ENCODE data around the gene HIRA. TPM values are rescaled to one million over a fixed set of nuclear protein-coding genes. Genes with fewer than 3 reads are reported as not detected.
"Not testable (repeated sequence)": the region's sequence is repeated elsewhere in the genome, so short reads cannot be mapped to it uniquely, and the experiment has no call there.

Gene HIRA
- total RNA-seq, 1 experiment from 2014 or later, result 27.0 TPM

DNA sequence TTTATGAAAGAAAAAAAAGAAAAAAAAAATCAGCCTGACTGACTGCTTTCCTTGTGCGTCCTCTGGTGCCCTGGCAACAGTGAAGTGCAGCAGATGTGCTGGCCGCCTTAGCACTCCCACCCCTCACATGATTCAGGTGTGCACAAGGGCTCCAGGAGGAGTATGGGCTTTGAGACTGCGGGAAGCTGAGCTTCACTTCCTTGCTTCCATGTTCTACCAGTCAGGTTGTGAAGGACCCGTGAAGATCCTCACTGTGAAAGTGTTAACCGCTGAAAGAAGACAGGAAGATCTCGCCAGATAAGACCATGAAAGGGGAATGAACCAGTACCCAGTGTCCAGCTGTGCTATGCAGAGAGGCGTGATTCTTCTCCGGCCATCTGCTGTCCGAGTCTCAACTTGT is 48.2 kb downstream of the HIRA start:
- DNase-seq (ENCODE audit: low read depth), result no peak

DNA sequence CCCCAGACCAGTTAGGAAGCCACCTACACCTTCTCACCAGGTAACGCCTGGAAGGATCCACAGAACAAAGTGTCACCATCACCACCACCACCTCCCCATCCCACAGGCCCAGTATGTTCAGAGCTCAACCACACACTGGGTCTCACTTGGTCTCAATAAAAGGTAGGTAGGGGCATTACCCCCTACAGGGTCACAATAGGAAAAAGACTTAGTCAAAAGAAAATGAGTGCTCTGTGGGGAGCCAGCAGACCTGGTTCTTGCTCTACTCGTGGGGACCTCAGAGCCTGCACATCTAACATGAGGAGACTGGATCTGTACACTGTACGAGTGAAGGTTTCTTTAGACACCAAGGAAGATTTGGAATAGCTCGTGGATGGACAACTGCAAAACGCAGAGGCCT is 49.3 kb downstream of the HIRA start:
- DNase-seq (ENCODE audit: low read depth), result no peak

GRCh38 chr22:19378344-19378674 is 53.2 kb downstream of the HIRA start:
- DNase-seq (ENCODE audit: low read depth), result no peak

- DNase-seq (ENCODE audit: low read depth), result no peak
Observed at GRCh38 chr22:19377565-19378343, 53.8 kb downstream of the HIRA start.

GRCh38 chr22:19376971-19377370 is 54.6 kb downstream of the HIRA start:
- DNase-seq (ENCODE audit: low read depth), result no peak

DNA sequence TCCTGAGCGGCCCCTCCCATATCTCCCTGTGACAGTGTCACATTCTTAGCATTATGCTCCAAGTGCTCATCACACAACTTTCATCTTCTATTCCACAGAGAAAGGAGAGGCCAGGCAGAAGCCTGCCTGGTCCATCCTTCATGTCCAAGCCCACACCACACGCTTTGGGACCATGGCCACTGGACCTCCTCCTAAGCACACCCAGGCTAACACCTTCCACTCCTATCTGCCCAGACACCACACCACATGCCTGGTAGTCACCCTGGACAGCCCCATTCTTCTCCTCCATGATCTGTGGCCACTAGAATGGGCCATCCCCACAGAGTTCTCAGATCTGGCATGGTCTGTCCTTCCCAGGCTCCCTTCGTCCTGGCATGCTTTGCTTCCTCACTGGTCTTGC is 55.3 kb downstream of the HIRA start:
- no peak for DNase-seq (ENCODE audit: low read depth)

- DNase-seq (ENCODE audit: low read depth), result no peak
Observed at GRCh38 chr22:19375435-19375834, 56.1 kb downstream of the HIRA start.

DNA sequence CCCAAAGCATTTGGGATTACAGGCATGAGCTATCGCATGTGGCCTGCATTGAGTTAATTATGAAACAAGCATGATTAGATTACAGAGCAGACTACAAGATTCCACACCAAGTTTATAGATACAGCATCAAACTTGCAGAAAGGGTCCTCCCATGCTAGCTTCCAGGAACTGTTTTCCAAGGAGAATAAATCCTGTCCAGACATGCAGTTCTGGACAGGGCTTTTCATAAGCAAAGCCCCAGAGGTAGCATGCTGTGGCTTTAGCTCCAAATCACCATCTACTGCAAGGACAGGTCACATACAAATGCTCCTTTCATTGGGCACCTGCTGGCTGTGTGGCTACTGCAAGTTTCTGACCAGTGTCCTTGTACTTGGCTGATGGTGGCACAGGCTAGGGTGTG is 57.1 kb downstream of the HIRA start:
- DNase-seq (ENCODE audit: low read depth), result no peak

GRCh38 chr22:19373450-19373849 is 58.1 kb downstream of the HIRA start:
- no peak for DNase-seq (ENCODE audit: low read depth)

GRCh38 chr22:19371893-19372292 is 59.6 kb downstream of the HIRA start:
- no peak for DNase-seq (ENCODE audit: low read depth)

DNA sequence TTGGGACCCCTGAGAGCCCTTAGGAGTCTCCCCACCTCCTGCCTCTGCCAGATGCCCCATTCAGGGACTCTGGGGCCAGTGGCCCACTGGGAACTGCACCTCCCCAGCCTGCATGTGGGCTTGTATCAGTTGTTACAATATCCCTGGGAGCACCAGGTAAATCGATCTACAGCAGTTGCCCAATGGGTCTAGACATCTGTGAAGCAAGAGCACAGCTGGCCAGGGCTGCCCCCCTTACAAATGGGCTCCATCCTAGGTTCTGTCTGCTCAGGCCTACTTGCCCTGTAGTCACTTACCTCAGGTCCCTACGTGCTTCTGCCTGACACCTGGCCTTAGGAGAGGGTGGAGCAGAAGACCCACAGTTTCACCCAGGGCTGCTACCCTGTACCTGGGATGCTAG is 62.7 kb downstream of the HIRA start:
- no peak for DNase-seq (ENCODE audit: low read depth)

GRCh38 chr22:19367763-19368367 is 63.7 kb downstream of the HIRA start:
- DNase-seq (ENCODE audit: low read depth), result no peak

DNA sequence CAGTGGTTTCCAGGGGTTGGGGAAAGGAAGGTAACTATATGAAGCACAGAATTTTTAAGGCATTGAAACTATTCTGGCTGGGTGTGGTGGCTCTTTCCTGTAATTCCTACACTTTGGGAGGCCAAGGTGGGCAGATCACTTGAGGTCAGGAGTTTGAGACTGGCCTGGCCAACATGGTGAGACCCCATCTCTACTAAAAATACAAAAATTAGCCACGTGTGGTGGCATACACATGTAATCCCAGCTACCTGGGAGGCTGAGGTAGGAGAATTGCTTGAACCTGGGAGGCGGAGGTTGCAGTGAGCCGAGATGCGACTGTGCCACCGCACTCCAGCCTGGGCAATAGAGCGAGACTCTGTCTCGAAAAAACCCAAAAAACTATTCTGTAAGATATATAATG is 68.0 kb downstream of the HIRA start:
- DNase-seq (ENCODE audit: low read depth), result not testable (repeated sequence)

GRCh38 chr22:19361501-19362103 is 69.9 kb downstream of the HIRA start:
- DNase-seq (ENCODE audit: low read depth), result no peak

DNA sequence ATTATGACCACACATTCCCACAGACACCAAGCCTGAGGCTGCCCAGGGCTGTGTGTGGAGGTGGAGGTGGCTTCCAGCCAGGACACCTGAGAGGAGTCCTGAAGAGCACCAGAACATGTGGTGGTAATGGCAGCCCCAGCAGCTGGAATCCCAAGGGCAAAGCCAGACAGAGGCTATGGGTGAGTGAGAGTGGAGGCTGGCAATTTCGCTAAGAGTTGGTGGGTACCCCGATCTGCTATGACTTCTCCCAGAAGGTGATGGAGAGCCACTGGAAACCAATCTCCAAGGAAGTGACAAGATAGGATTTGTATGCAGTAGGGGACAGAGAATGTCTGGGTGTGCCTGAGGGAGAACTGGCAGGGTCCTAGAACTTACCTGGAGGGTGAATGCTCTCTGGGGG is 70.7 kb downstream of the HIRA start:
- no peak for DNase-seq (ENCODE audit: low read depth)

DNA sequence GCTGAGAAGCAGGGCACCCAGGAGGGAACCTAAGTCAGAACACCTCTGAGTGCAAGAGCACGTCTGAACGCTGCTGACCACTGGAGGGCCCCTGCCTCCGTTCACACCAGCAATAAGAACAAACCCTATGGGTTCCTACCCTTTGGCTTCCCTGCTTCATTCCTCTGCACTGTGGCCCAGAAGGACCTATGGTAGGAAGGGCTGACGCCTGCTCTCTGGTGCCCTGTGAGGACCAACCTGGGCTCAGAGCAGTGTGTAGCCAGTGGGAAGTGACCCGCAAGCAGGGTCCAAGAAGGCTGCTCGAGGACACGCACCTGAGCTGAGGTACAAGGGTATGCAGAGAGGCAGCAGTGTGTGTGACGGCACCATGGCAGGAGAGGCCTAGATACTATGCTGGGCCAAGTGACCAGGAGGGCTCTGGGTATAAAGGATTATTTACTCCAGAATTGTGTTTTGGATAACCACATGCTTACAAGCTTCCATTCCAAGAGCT is 71.2 kb downstream of the HIRA start:
- no peak for DNase-seq (ENCODE audit: low read depth)

DNA sequence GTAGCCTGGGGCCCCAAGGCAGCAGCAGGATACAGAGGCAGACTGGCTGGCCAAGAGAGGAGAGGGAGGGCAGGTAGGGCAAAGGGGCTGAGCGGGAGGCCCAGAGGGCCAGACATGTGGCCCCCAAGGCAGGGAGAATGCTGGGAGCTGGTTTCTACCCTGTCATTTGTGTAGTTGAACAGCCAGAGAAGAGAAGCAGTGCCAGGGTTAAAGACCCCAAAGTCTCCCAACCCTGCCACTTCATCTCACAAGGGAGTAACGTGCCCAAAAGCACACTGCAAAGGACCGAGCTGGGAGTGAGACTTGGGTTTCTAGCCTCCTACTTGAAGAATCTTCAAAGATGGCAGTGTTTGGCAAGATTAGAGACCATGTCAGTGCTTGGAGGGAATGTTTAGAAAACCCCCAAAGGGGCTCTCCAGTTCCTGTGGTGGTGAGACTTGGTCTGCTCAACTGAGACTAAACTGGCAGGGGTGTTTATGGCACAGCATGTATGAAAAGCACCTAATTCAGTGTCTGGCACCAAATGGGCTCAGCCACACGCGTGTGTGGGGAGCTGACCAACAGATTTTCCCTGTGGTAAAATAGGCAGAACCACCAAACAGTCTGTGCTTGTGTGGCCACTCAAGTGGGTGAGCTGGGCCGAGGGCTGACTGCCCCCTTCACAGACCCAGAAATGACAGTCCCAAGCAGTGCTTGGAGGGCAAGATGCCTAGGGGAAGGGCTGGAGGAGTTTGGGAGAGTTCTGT is 71.8 kb downstream of the HIRA start:
- no peak for DNase-seq (ENCODE audit: low read depth)

GRCh38 chr22:19358703-19359553 is 72.6 kb downstream of the HIRA start:
- DNase-seq (ENCODE audit: low read depth), result no peak

DNA sequence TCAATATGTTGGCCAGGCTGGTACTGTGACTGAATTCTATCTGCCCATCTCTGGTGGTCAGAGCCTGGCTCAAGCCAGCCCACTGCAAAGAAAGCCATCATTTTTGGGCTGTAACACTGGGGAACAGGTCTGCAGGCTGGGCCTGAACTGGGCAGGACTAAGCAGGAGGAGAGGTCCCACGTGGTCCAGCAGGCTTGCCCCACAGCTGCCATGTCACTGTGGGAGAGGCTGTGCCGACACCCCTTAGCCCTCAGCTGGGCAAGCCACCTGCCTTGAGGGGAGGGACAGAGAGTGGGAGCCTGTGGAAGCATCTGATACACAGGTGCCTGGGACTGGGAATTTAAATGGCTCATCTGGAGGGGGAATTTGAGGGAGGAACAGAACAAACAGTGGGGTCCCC is 73.3 kb downstream of the HIRA start:
- no peak for DNase-seq (ENCODE audit: low read depth)

GRCh38 chr22:19357270-19358105 is 74.0 kb downstream of the HIRA start:
- no peak for DNase-seq (ENCODE audit: low read depth)
